Caco-2 (cell line): ENCODE measurements around the gene DNM2. TPM values are rescaled to one million over a fixed set of nuclear protein-coding genes. Genes with fewer than 3 reads are reported as not detected.
"Not testable (repeated sequence)": the region's sequence is repeated elsewhere in the genome, so short reads cannot be mapped to it uniquely, and the experiment has no call there.

Experiments used
- BruUV-seq: library from RNA; stranded (reverse); fragments of 400-500 nt; replicated peaks from 2 replicates; lab custom pipeline; 2021; lab: Mats Ljungman, UMichigan
- CTCF ChIA-PET: fragments of 300-600 bp; sonication (Branson Sonifier 250); formaldehyde crosslinking; loops from one replicate; lab custom pipeline; 2022; ENCODE audit warnings: antibody characterized with exemption; lab: Charles Lee
- POLR2A ChIA-PET: fragments of 300-600 bp; sonication (Branson Sonifier 250); formaldehyde crosslinking; loops from one replicate; lab custom pipeline; 2022; ENCODE audit warnings: antibody characterized with exemption; lab: Charles Lee
- DNase-seq, 2 experiments: peaks; one replicate each; pipeline versions ENCODE4 v3.0.0 to v3.0.0-alpha.2; 2020 to 2022
- H3K27me3 ChIP-seq: replicated peaks from 2 replicates; pipeline ENCODE4 v1.6.0; 2011; ENCODE audit warnings: low read length; ENCODE audit not compliant: control insufficient read depth, insufficient read depth
- H3K36me3 ChIP-seq: 2 replicates; pipeline ENCODE4 v1.5.1; 2011; ENCODE audit warnings: low read length; ENCODE audit not compliant: control insufficient read depth, insufficient read depth
- H3K4me1 ChIP-seq: fragments of 250-450 bp; sonication (Bioruptor Pico); 2 replicates; pipeline ENCODE4 v1.5.1; 2020; ENCODE audit warnings: mild to moderate bottlenecking
- H3K4me3 ChIP-seq: 2 replicates; pipeline ENCODE4 v1.5.1; 2011; ENCODE audit warnings: low read depth, mild to moderate bottlenecking, control low read depth, low read length
- H3K9me3 ChIP-seq: fragments of 250-450 bp; sonication (Bioruptor Pico); 2 replicates; pipeline ENCODE4 v1.5.1; 2020; ENCODE audit warnings: mild to moderate bottlenecking, moderate library complexity
- H3K27ac Mint-ChIP-seq: one replicate; pipeline ENCODE4 v1.8.0; 2022; ENCODE audit warnings: mixed read lengths; ENCODE audit not compliant: unreplicated experiment
- H3K27me3 Mint-ChIP-seq: one replicate; pipeline ENCODE4 v1.8.0; 2022; ENCODE audit warnings: mixed read lengths; ENCODE audit not compliant: insufficient read depth, unreplicated experiment
- H3K36me3 Mint-ChIP-seq: one replicate; pipeline ENCODE4 v1.8.0; 2022; ENCODE audit warnings: mild to moderate bottlenecking, mixed read lengths; ENCODE audit not compliant: insufficient read depth, unreplicated experiment
- H3K4me1 Mint-ChIP-seq: one replicate; pipeline ENCODE4 v1.8.0; 2022; ENCODE audit warnings: low read depth, mixed read lengths; ENCODE audit not compliant: unreplicated experiment
- H3K4me3 Mint-ChIP-seq: one replicate; pipeline ENCODE4 v1.8.0; 2022; ENCODE audit warnings: mild to moderate bottlenecking, moderate library complexity, mixed read lengths; ENCODE audit not compliant: unreplicated experiment
- H3K9me3 Mint-ChIP-seq: one replicate; pipeline ENCODE4 v1.8.0; 2022; ENCODE audit warnings: mixed read lengths; ENCODE audit not compliant: unreplicated experiment
- intact Hi-C: fragments of 100-400 bp; cut with micrococcal nuclease; formaldehyde crosslinking; loops from one replicate; pipeline ENCODE4 v1.10.0; 2022; ENCODE audit not compliant: unreplicated experiment
- total RNA-seq: library from RNA; stranded (reverse); gene quantifications from 2 replicates; pipeline ENCODE4 v1.2.3, GENCODE V29; 2022
- TF ChIP-seq, protein P1 (sequence below), 2 experiments: fragments of 200-600 bp in 1 of 2; IDR thresholded peaks; 1 replicate in 1 of 2; 2 replicates in 1 of 2; pipeline versions ENCODE4 v1.5.1 to v1.8.0; 2011 to 2022; ENCODE audit warnings: antibody characterized with exemption in 1 of 2, control low read depth in 1 of 2, inconsistent platforms in 1 of 2, low read depth in 1 of 2, low read length in 1 of 2, mild to moderate bottlenecking in 1 of 2, moderate library complexity in 1 of 2; ENCODE audit not compliant: insufficient read depth in 1 of 2, severe bottlenecking in 1 of 2, unreplicated experiment in 1 of 2

DNM2 gene
- total RNA-seq, 1 experiment from 2014 or later, result 137 TPM

DNA sequence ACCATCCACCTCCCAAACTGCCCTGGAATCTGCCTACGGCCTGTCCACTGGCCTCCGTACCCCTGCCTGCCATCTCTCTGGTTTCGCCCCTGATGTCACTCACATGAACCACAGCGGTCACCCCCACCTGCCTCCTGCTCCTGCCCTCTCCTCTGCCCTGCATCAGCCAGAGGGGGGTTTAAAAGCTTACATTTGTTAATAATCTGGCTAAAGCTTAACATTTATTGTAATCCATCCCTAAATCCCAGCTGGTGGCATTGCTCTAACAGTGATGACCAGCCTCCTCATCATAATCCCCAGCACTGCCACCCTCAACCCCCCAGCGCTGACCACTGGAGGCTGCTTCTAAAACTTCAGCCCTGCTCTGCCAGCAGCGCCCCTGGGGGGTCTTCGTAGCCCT lies 38.9 kb downstream of the DNM2 start:
- Histone ChIP-seq H3K36me3 (no peaks in the 10 kb centered on the region; the same call in none of the 2 replicates), H3K9me3 (no peaks in the 10 kb centered on the region), H3K4me1 (no peaks in the 10 kb centered on the region), H3K27me3 (no peaks in the 10 kb centered on the region), H3K4me3 (no peak overlapping the region)
- BruUV-seq, result no TSS peak
- intact Hi-C loops, result no loop called here
- Mint-ChIP-seq H3K27me3 (no peaks in the 10 kb centered on the region), H3K4me1 (peaks cover 6% of the 10 kb centered on the region), H3K9me3 (no peaks in the 10 kb centered on the region), H3K27ac (no peak overlapping the region), H3K4me3 (no peak overlapping the region), H3K36me3 (peaks cover 40% of the 10 kb centered on the region)
- TF ChIP-seq, protein P1, sequence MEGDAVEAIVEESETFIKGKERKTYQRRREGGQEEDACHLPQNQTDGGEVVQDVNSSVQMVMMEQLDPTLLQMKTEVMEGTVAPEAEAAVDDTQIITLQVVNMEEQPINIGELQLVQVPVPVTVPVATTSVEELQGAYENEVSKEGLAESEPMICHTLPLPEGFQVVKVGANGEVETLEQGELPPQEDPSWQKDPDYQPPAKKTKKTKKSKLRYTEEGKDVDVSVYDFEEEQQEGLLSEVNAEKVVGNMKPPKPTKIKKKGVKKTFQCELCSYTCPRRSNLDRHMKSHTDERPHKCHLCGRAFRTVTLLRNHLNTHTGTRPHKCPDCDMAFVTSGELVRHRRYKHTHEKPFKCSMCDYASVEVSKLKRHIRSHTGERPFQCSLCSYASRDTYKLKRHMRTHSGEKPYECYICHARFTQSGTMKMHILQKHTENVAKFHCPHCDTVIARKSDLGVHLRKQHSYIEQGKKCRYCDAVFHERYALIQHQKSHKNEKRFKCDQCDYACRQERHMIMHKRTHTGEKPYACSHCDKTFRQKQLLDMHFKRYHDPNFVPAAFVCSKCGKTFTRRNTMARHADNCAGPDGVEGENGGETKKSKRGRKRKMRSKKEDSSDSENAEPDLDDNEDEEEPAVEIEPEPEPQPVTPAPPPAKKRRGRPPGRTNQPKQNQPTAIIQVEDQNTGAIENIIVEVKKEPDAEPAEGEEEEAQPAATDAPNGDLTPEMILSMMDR (IDR thresholded peaks at IDR 0.05; ENCODE audit: insufficient read depth in 1 of 2, low read depth in 1 of 2, low read length in 1 of 2, severe bottlenecking in 1 of 2, unreplicated experiment in 1 of 2), result no peak
- POLR2A ChIA-PET, result no interaction called here
- CTCF ChIA-PET, result no interaction called here
- DNase-seq, result no peak

GRCh38 chr19:10758050-10758449 lies 40.2 kb downstream of the DNM2 start:
- H3K27me3 Mint-ChIP-seq, H3K36me3 ChIP-seq, H3K27me3 ChIP-seq, intact Hi-C loops, H3K4me3 ChIP-seq, H3K9me3 ChIP-seq, CTCF ChIA-PET, H3K9me3 Mint-ChIP-seq, H3K27ac Mint-ChIP-seq, H3K4me1 ChIP-seq, H3K4me1 Mint-ChIP-seq, POLR2A ChIA-PET, BruUV-seq, H3K4me3 Mint-ChIP-seq, DNase-seq: not testable (repeated sequence)
- peaks cover 48% of the 10 kb centered on the region for H3K36me3 Mint-ChIP-seq

DNA sequence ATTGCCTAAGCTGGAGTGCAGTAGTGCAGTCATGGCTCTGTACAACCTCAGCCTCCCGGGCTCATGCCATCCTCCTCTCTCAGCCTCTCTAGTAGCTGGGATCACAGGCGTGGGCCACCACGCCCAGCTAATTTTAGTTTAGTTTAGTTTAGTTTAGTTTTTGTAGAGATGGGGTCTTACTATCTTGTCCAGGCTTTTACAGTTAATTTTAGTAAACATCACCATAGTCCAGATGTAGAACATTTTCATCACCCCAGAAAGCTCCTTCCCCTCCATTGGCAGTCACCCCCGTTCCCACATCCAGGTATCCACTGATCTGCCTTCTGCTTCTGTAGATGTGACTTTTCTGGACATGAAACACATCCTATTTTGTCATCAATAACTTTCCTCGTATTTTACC lies 41.1 kb downstream of the DNM2 start:
- DNase-seq, result no peak
- peaks cover 57% of the 10 kb centered on the region for H3K36me3 Mint-ChIP-seq
- H3K9me3 Mint-ChIP-seq, result no peaks in the 10 kb centered on the region
- no TSS peak for BruUV-seq
- H3K36me3 ChIP-seq, result no peaks in the 10 kb centered on the region; the same call in 1 of the 2 replicates
- no peaks in the 10 kb centered on the region for H3K9me3 ChIP-seq
- TF ChIP-seq, protein P1 (IDR thresholded peaks at IDR 0.05; ENCODE audit: insufficient read depth in 1 of 2, low read depth in 1 of 2, low read length in 1 of 2, severe bottlenecking in 1 of 2, unreplicated experiment in 1 of 2), result no peak
- ChIA-PET CTCF (no interaction called here), POLR2A (no interaction called here)
- H3K27me3 ChIP-seq, result no peaks in the 10 kb centered on the region
- H3K27ac Mint-ChIP-seq, result no peak overlapping the region
- intact Hi-C loops, result no loop called here
- H3K4me3 Mint-ChIP-seq, result no peak overlapping the region
- no peak overlapping the region for H3K4me3 ChIP-seq
- H3K27me3 Mint-ChIP-seq, result no peaks in the 10 kb centered on the region
- peaks cover 9% of the 10 kb centered on the region for H3K4me1 ChIP-seq
- H3K4me1 Mint-ChIP-seq, result peaks cover 6% of the 10 kb centered on the region
